AG04449 (cell line): ENCODE measurements around the gene GNB5.
A peak's percentile ranks its signal among the peaks of the same experiment; 100 is the strongest.

Experiments
- CTCF ChIA-PET: fragments of 350-600 bp; formaldehyde crosslinking; extraction: SDS; loops from one replicate; lab custom pipeline; 2021; ENCODE audit warnings: antibody characterized with exemption; lab: Yijun Ruan, JAX
- POLR2A ChIA-PET: fragments of 400-600, 350-600 bp; formaldehyde crosslinking; extraction: SDS; loops from one replicate; lab custom pipeline; 2020; ENCODE audit warnings: antibody characterized with exemption, inconsistent platforms; lab: Yijun Ruan, JAX
- DNase-seq: peaks from one replicate; pipeline ENCODE4 v3.0.0-alpha.2; 2010; ENCODE audit warnings: low read depth, low spot score
- H3K4me3 ChIP-seq: 2 replicates; pipeline ENCODE4 v1.5.1; 2011; ENCODE audit warnings: low read depth, mild to moderate bottlenecking, control low read depth, low read length
- CTCF ChIP-seq: IDR thresholded peaks from one replicate; pipeline ENCODE4 v1.5.1; 2011; ENCODE audit warnings: mild to moderate bottlenecking, moderate library complexity, low read length, control low read depth, inconsistent platforms; ENCODE audit not compliant: insufficient read depth; ENCODE audit errors: missing control alignments

Gene GNB5

GRCh38 chr15:52233405-52233804 lies 42.2 kb upstream of the GNB5 start:
- DNase-seq, result no peak
- POLR2A ChIA-PET, result no interaction called here
- no peak overlapping the region for H3K4me3 ChIP-seq
- CTCF ChIA-PET, result interaction anchor here (0.8 to 1.0 kb wide), 3 partner anchors 19 to 51 kb away, joined by 3 to 4 read pairs (median 4); no protein-coding TSS in a partner anchor
- TF ChIP-seq CTCF, result no peak

GRCh38 chr15:52232327-52232726 lies 41.1 kb upstream of the GNB5 start:
- no peak for DNase-seq
- CTCF ChIA-PET, result interaction anchor here (0.8 to 2.5 kb wide), 5 partner anchors 12 to 504 kb away, joined by 3 to 7 read pairs (median 4); no protein-coding TSS in a partner anchor
- no peak overlapping the region for H3K4me3 ChIP-seq
- TF ChIP-seq CTCF, result no peak
- POLR2A ChIA-PET, result no interaction called here

- ChIA-PET CTCF (interaction anchor here (0.7 to 8.0 kb wide), 8 partner anchors 13 to 506 kb away, joined by 3 to 66 read pairs (median 4); no protein-coding TSS in a partner anchor), POLR2A (no interaction called here)
- no peak for TF ChIP-seq CTCF
- no peak for DNase-seq
- no peak overlapping the region for H3K4me3 ChIP-seq
Measured at GRCh38 chr15:52230073-52230472, 38.9 kb upstream of the GNB5 start.

- no peak for TF ChIP-seq CTCF
- no peak overlapping the region for H3K4me3 ChIP-seq
- POLR2A ChIA-PET, result no interaction called here
- CTCF ChIA-PET, result interaction anchor here (1.2 to 8.0 kb wide), 15 partner anchors 9 to 507 kb away, joined by 3 to 66 read pairs (median 16); no protein-coding TSS in a partner anchor
- DNase-seq, result no peak
Measured at GRCh38 chr15:52228921-52229320, 37.7 kb upstream of the GNB5 start.

- H3K4me3 ChIP-seq, result no peak overlapping the region
- TF ChIP-seq CTCF, result peak; percentile 88
- peak; percentile 61 for DNase-seq
- ChIA-PET CTCF (interaction anchor here (0.5 to 8.0 kb wide), 48 partner anchors 9 to 620 kb away, joined by 3 to 66 read pairs (median 4); no protein-coding TSS in a partner anchor), POLR2A (interaction anchor here (0.6 to 1.0 kb wide), 3 partner anchors 16 to 54 kb away, joined by 3 read pairs; no protein-coding TSS in a partner anchor)
Measured at GRCh38 chr15:52227456-52227855, 36.3 kb upstream of the GNB5 start.

- POLR2A ChIA-PET, result no interaction called here
- no peak for TF ChIP-seq CTCF
- no peak for DNase-seq
- H3K4me3 ChIP-seq, result no peak overlapping the region
- CTCF ChIA-PET, result interaction anchor here (0.7 to 8.0 kb wide), 16 partner anchors 8 to 337 kb away, joined by 3 to 66 read pairs (median 4); partner anchors contain the start of gene LEO1
Measured at GRCh38 chr15:52225230-52225629, 34.0 kb upstream of the GNB5 start.
